NCI-H2029 (cell line): ENCODE measurements around the gene GPRC5B.

Experiments used
- DNase-seq: peaks from one replicate; lab custom pipeline; 2025; lab: John Stamatoyannopoulos, UW

The GPRC5B gene

GRCh38 chr16:19812986-19813385, 71.7 kb downstream of the GPRC5B start:
- DNase-seq: no peak

GRCh38 chr16:19810817-19811731, 73.6 kb downstream of the GPRC5B start:
- no peak for DNase-seq

GRCh38 chr16:19809693-19810092, 75.0 kb downstream of the GPRC5B start:
- DNase-seq: no peak

GRCh38 chr16:19809121-19809635, 75.5 kb downstream of the GPRC5B start:
- DNase-seq: no peak

- DNase-seq: no peak
Measured at GRCh38 chr16:19808061-19808641, 76.5 kb downstream of the GPRC5B start.
